A549 (cell line): ENCODE measurements around the gene CAMK4.

Experiments
- BHLHE40 ChIP-seq: IDR thresholded peaks from 2 replicates; pipeline ENCODE4 v1.6.1; 2012; ENCODE audit warnings: low read depth, low read length, inconsistent platforms
- EP300 ChIP-seq, 2 experiments: fragments of >200 bp; sonication (Bioruptor Twin); formaldehyde crosslinking; IDR thresholded peaks; 2 replicates in 1 of 2; 3 replicates in 1 of 2; pipeline ENCODE4 v1.6.1; 2016 to 2017
- FOSB ChIP-seq: fragments of 250-450 bp; sonication (Bioruptor Pico); IDR thresholded peaks from 2 replicates; pipeline ENCODE4 v1.5.0; 2020; ENCODE audit warnings: mild to moderate bottlenecking, moderate library complexity
- POLR2A ChIP-seq: IDR thresholded peaks from 2 replicates; pipeline ENCODE4 v1.6.1; 2012; ENCODE audit warnings: mild to moderate bottlenecking, low read length
- TF ChIP-seq, protein P1 (sequence below): fragments of 250-450 bp; sonication (Bioruptor Pico); IDR thresholded peaks from 2 replicates; pipeline ENCODE4 v1.5.0; 2020; ENCODE audit warnings: low read depth, mild to moderate bottlenecking, moderate library complexity
- TF ChIP-seq, protein P2 (sequence below): fragments of >200 bp; sonication (Bioruptor Twin); formaldehyde crosslinking; IDR thresholded peaks from 3 replicates; pipeline ENCODE4 v1.5.1; 2016
- TF ChIP-seq, protein P3 (sequence below): IDR thresholded peaks from 2 replicates; pipeline ENCODE4 v1.6.1; 2012

DNA sequence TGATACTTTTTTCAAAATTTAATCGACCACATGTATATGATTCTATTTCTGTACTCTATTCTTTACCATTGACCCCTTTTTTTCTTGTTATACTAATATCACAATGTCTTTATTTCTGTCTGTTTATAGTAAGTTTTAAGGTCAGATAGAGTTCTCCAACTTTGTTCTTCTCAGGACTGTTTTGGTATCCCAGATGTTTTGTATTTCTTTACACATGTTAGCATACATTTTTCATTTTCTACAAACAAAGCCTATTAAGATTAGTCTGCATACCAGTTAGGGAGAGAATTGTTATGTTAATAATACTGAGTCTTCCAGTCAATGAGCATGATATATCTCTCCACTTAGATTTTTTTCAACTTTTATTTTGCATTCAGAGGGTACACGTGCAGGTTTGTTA is 8.2 kb upstream of the CAMK4 start:
- TF ChIP-seq BHLHE40 (no peak), EP300 (IDR thresholded peaks at IDR 0.05) (no peak), FOSB (CRISPR knock-in tag) (no peak), POLR2A (no peak)
- TF ChIP-seq, protein P1, sequence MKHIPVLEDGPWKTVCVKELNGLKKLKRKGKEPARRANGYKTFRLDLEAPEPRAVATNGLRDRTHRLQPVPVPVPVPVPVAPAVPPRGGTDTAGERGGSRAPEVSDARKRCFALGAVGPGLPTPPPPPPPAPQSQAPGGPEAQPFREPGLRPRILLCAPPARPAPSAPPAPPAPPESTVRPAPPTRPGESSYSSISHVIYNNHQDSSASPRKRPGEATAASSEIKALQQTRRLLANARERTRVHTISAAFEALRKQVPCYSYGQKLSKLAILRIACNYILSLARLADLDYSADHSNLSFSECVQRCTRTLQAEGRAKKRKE (CRISPR knock-in tag), result no peak
- TF ChIP-seq, protein P2, sequence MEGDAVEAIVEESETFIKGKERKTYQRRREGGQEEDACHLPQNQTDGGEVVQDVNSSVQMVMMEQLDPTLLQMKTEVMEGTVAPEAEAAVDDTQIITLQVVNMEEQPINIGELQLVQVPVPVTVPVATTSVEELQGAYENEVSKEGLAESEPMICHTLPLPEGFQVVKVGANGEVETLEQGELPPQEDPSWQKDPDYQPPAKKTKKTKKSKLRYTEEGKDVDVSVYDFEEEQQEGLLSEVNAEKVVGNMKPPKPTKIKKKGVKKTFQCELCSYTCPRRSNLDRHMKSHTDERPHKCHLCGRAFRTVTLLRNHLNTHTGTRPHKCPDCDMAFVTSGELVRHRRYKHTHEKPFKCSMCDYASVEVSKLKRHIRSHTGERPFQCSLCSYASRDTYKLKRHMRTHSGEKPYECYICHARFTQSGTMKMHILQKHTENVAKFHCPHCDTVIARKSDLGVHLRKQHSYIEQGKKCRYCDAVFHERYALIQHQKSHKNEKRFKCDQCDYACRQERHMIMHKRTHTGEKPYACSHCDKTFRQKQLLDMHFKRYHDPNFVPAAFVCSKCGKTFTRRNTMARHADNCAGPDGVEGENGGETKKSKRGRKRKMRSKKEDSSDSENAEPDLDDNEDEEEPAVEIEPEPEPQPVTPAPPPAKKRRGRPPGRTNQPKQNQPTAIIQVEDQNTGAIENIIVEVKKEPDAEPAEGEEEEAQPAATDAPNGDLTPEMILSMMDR, result no peak
- TF ChIP-seq, protein P3, sequence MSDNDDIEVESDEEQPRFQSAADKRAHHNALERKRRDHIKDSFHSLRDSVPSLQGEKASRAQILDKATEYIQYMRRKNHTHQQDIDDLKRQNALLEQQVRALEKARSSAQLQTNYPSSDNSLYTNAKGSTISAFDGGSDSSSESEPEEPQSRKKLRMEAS, result no peak
